PC-9 (cell line): ENCODE data around the gene MIER3. TPM values are rescaled to one million over a fixed set of nuclear protein-coding genes. Genes with fewer than 3 reads are reported as not detected.

ENCODE experiments used
- BruUV-seq: library from RNA; stranded (reverse); fragments of 400-500 nt; replicated peaks from 2 replicates; lab custom pipeline; 2021; lab: Mats Ljungman, UMichigan
- CTCF ChIA-PET: fragments of 300-600 bp; sonication (Branson Sonifier 250); formaldehyde crosslinking; loops from one replicate; lab custom pipeline; 2022; ENCODE audit warnings: antibody characterized with exemption; lab: Charles Lee
- POLR2A ChIA-PET: fragments of 300-600 bp; sonication (Branson Sonifier 250); formaldehyde crosslinking; loops from one replicate; lab custom pipeline; 2022; ENCODE audit warnings: antibody characterized with exemption; ENCODE audit not compliant: unreplicated experiment; lab: Charles Lee
- DNase-seq, 2 experiments: peaks; one replicate each; pipeline versions ENCODE4 v3.0.0 to v3.0.0-alpha.2; 2015 to 2022; ENCODE audit warnings: mixed read lengths in 1 of 2
- H2AFZ ChIP-seq: fragments of 200-600 bp; sonication (generic); 2 replicates; pipeline ENCODE4 v1.8.1; 2017; ENCODE audit warnings: antibody characterized with exemption
- H3F3A ChIP-seq: fragments of 200-600 bp; sonication (generic); 2 replicates; pipeline ENCODE4 v1.8.1; 2017; ENCODE audit warnings: antibody characterized with exemption, mild to moderate bottlenecking, low read depth; ENCODE audit not compliant: insufficient read depth
- H3K27ac ChIP-seq: fragments of 200-600 bp; sonication (generic); 2 replicates; pipeline ENCODE4 v1.6.1; 2016; ENCODE audit warnings: mixed run types
- H3K27me3 ChIP-seq: fragments of 200-600 bp; sonication (generic); 2 replicates; pipeline ENCODE4 v1.6.1; 2016; ENCODE audit warnings: low read depth, mixed run types; ENCODE audit not compliant: insufficient read depth
- H3K36me3 ChIP-seq: fragments of 200-600 bp; sonication (generic); 2 replicates; pipeline ENCODE4 v1.6.1; 2016; ENCODE audit warnings: low read depth, mixed run types
- H3K4me1 ChIP-seq: fragments of 200-600 bp; sonication (generic); replicated peaks from 2 replicates; pipeline ENCODE4 v1.6.1; 2016; ENCODE audit warnings: mixed run types; ENCODE audit not compliant: insufficient read depth
- H3K4me2 ChIP-seq: fragments of 200-600 bp; sonication (generic); 2 replicates; pipeline ENCODE4 v1.6.1; 2017; ENCODE audit warnings: mixed run types
- H3K4me3 ChIP-seq: fragments of 200-600 bp; sonication (generic); 2 replicates; pipeline ENCODE4 v1.6.1; 2016; ENCODE audit warnings: mixed run types
- H3K79me2 ChIP-seq: fragments of 200-600 bp; sonication (generic); 2 replicates; pipeline ENCODE4 v1.6.1; 2017; ENCODE audit warnings: low read depth, mixed run types
- H3K9me2 ChIP-seq: fragments of 200-600 bp; sonication (generic); 2 replicates; pipeline ENCODE4 v1.8.1; 2017; ENCODE audit warnings: mild to moderate bottlenecking; ENCODE audit not compliant: insufficient read depth
- H3K9me3 ChIP-seq: fragments of 200-600 bp; sonication (generic); 2 replicates; pipeline ENCODE4 v1.8.1; 2016; ENCODE audit warnings: low read depth; ENCODE audit not compliant: insufficient read depth
- H4K20me1 ChIP-seq: fragments of 200-600 bp; sonication (generic); 2 replicates; pipeline ENCODE4 v1.8.1; 2017; ENCODE audit not compliant: insufficient read depth
- CTCF ChIP-seq: fragments of 200-600 bp; sonication (generic); conservative IDR thresholded peaks from 2 replicates; pipeline ENCODE4 v1.6.1; 2017; ENCODE audit warnings: mixed run types, antibody characterized with exemption, mild to moderate bottlenecking, moderate library complexity
- EZH2 ChIP-seq: fragments of 200-600 bp; sonication (generic); IDR thresholded peaks from 2 replicates; pipeline ENCODE4 v1.8.0; 2017; ENCODE audit warnings: antibody characterized with exemption, low read depth
- intact Hi-C: fragments of 100-400 bp; cut with micrococcal nuclease; formaldehyde crosslinking; loops from one replicate; pipeline ENCODE4 v1.10.0; 2022; ENCODE audit not compliant: unreplicated experiment
- total RNA-seq: library from RNA; stranded (reverse); gene quantifications from 2 replicates; pipeline ENCODE4 v1.2.3, GENCODE V29; 2021

MIER3 gene
- total RNA-seq, 1 experiment from 2014 or later: 17.3 TPM

GRCh38 chr5:56951126-56951945 is 587 bp downstream of the MIER3 start:
- POLR2A ChIA-PET: interaction anchor here (0.6 to 0.7 kb wide), 2 partner anchors 54 to 111 kb away, joined by 4 to 11 read pairs; no protein-coding TSS in a partner anchor
- no peak for DNase-seq
- CTCF ChIA-PET: interaction anchor here (0.6 to 1.2 kb wide), 3 partner anchors 55 to 187 kb away, joined by 4 to 7 read pairs (median 5); no protein-coding TSS in a partner anchor
- no TSS peak for BruUV-seq
- Histone ChIP-seq H3K36me3 (peaks cover 10% of the 10 kb centered on the region; the same call in 1 of the 2 replicates), H4K20me1 (no peaks in the 10 kb centered on the region; the same call in 1 of the 2 replicates), H3K4me3 (peak overlapping the region; percentile 92), H3K27me3 (no peaks in the 10 kb centered on the region), H3K9me2 (no peaks in the 10 kb centered on the region), H3K4me1 (0 out of 2 replicates have a peak, but pooled peaks cover 5% of the 10 kb centered on the region), H3K27ac (no peak overlapping the region), H3K4me2 (peak overlapping the region; percentile 87), H2AFZ (peak overlapping the region; percentile 91), H3K9me3 (no peaks in the 10 kb centered on the region), H3K79me2 (peaks cover 19% of the 10 kb centered on the region), H3F3A (no peaks in the 10 kb centered on the region)
- intact Hi-C loops: loop anchor here (1.0 to 5.0 kb wide), 3 partner anchors 39 to 187 kb away; no protein-coding TSS in a partner anchor
- TF ChIP-seq CTCF (no peak), EZH2 (no peak)

GRCh38 chr5:56950626-56951125 is 1.2 kb downstream of the MIER3 start:
- Histone ChIP-seq H4K20me1 (no peaks in the 10 kb centered on the region; the same call in 1 of the 2 replicates), H3K27ac (no peak overlapping the region), H3K27me3 (no peaks in the 10 kb centered on the region), H3K4me1 (0 out of 2 replicates have a peak, but pooled peaks cover 5% of the 10 kb centered on the region), H3F3A (no peaks in the 10 kb centered on the region), H3K4me2 (peak overlapping the region; percentile 87), H2AFZ (peak overlapping the region; percentile 91), H3K79me2 (peaks cover 19% of the 10 kb centered on the region), H3K36me3 (peaks cover 15% of the 10 kb centered on the region; the same call in 1 of the 2 replicates), H3K9me3 (no peaks in the 10 kb centered on the region), H3K9me2 (no peaks in the 10 kb centered on the region), H3K4me3 (peak overlapping the region; percentile 92)
- CTCF ChIA-PET: interaction anchor here (0.7 to 1.2 kb wide), 2 partner anchors 177 to 187 kb away, joined by 4 to 7 read pairs; no protein-coding TSS in a partner anchor
- TF ChIP-seq EZH2 (no peak), CTCF (no peak)
- BruUV-seq: no TSS peak
- intact Hi-C loops: loop anchor here (1.0 to 5.0 kb wide), 3 partner anchors 38 to 188 kb away; no protein-coding TSS in a partner anchor
- DNase-seq: peak; percentile 45 to 49
- POLR2A ChIA-PET: interaction anchor here (0.7 kb wide), 3 partner anchors 9 to 112 kb away, joined by 3 to 4 read pairs (median 3); no protein-coding TSS in a partner anchor

GRCh38 chr5:56947052-56947451 is 4.9 kb downstream of the MIER3 start:
- TF ChIP-seq CTCF (no peak), EZH2 (no peak)
- H2AFZ ChIP-seq: no peak overlapping the region
- no peak overlapping the region for H3K4me2 ChIP-seq
- H3K27ac ChIP-seq: no peak overlapping the region
- intact Hi-C loops: no loop called here
- CTCF ChIA-PET: no interaction called here
- H4K20me1 ChIP-seq: no peaks in the 10 kb centered on the region; the same call in 1 of the 2 replicates
- no peaks in the 10 kb centered on the region for H3K9me3 ChIP-seq
- DNase-seq: no peak
- H3K4me3 ChIP-seq: no peak overlapping the region
- 0 out of 2 replicates have a peak, but pooled peaks cover 5% of the 10 kb centered on the region for H3K4me1 ChIP-seq
- H3K9me2 ChIP-seq: no peaks in the 10 kb centered on the region
- BruUV-seq: no TSS peak
- POLR2A ChIA-PET: no interaction called here
- peaks cover 21% of the 10 kb centered on the region for H3K36me3 ChIP-seq
- H3K27me3 ChIP-seq: no peaks in the 10 kb centered on the region
- peaks cover 19% of the 10 kb centered on the region for H3K79me2 ChIP-seq
- no peaks in the 10 kb centered on the region for H3F3A ChIP-seq
